Panc1 (cell line): Measurements from ENCODE around the gene SMAD1. TPM values are rescaled to one million over a fixed set of nuclear protein-coding genes. Genes with fewer than 3 reads are reported as not detected.

Experiments used
- total RNA-seq: library from RNA; stranded (reverse); gene quantifications from one replicate; pipeline ENCODE4 v1.2.1, GENCODE V29; 2021; ENCODE audit not compliant: unreplicated experiment

SMAD1 gene
- total RNA-seq, 1 experiment from 2014 or later, result 24.1 TPM

Other genes starting within 250 kb of the SMAD1 start
- 2.2 TPM for gene MMAA, start 137.5 kb downstream of the SMAD1 start, total RNA-seq
- gene C4orf51, start 198.3 kb downstream of the SMAD1 start, total RNA-seq, result not detected